PC-3 (cell line): Measurements from ENCODE around the gene SPC24. TPM values are rescaled to one million over a fixed set of nuclear protein-coding genes. Genes with fewer than 3 reads are reported as not detected.
"Not testable (repeated sequence)": the region's sequence is repeated elsewhere in the genome, so short reads cannot be mapped to it uniquely, and the experiment has no call there.

Experiments used
- ATAC-seq: fragments of 200-7000 bp; cut with Tn5 transposase; 2 replicates; pipeline ENCODE4 v1.9.1; 2020; ENCODE audit warnings: mild to moderate bottlenecking, moderate library complexity
- BruUV-seq: library from RNA; stranded (reverse); fragments of 400-500 nt; replicated peaks from 2 replicates; lab custom pipeline; 2021; lab: Mats Ljungman, UMichigan
- CTCF ChIA-PET: fragments of 300-600 bp; sonication (Branson Sonifier 250); formaldehyde crosslinking; loops from one replicate; lab custom pipeline; 2022; ENCODE audit warnings: antibody characterized with exemption; lab: Charles Lee
- POLR2A ChIA-PET: fragments of 300-600 bp; sonication (Branson Sonifier 250); formaldehyde crosslinking; loops from one replicate; lab custom pipeline; 2022; ENCODE audit warnings: antibody characterized with exemption; ENCODE audit not compliant: unreplicated experiment; lab: Charles Lee
- DNase-seq: peaks from one replicate; pipeline ENCODE4 v3.0.0-alpha.2; 2015
- H2AFZ ChIP-seq: fragments of 300-600 bp; sonication (generic); 2 replicates; pipeline ENCODE4 v1.6.0; 2016; ENCODE audit warnings: antibody characterized with exemption, low read length
- H3F3A ChIP-seq: fragments of 300-600 bp; sonication (generic); one replicate; pipeline ENCODE4 v1.6.0; 2017; ENCODE audit warnings: antibody characterized with exemption, low read length, control low read depth, mild to moderate bottlenecking; ENCODE audit not compliant: unreplicated experiment
- H3K27ac ChIP-seq: fragments of 300-600 bp; sonication (generic); 2 replicates; pipeline ENCODE4 v1.5.1; 2016; ENCODE audit warnings: mild to moderate bottlenecking, low read length
- H3K27me3 ChIP-seq: fragments of 300-600 bp; sonication (generic); 2 replicates; pipeline ENCODE4 v1.6.1; 2016; ENCODE audit warnings: low read length, mixed read lengths
- H3K36me3 ChIP-seq: fragments of 300-600 bp; sonication (generic); 2 replicates; pipeline ENCODE4 v1.6.1; 2016; ENCODE audit warnings: low read depth, mixed run types, low read length, mixed read lengths
- H3K4me1 ChIP-seq: fragments of 300-600 bp; sonication (generic); 2 replicates; pipeline ENCODE4 v1.5.1; 2016; ENCODE audit warnings: low read length; ENCODE audit not compliant: insufficient read depth
- H3K4me2 ChIP-seq: fragments of 300-600 bp; sonication (generic); 2 replicates; pipeline ENCODE4 v1.6.0; 2016; ENCODE audit warnings: low read length
- H3K4me3 ChIP-seq: fragments of 300-600 bp; sonication (generic); 2 replicates; pipeline ENCODE4 v1.5.1; 2016; ENCODE audit warnings: mild to moderate bottlenecking, low read length, mixed read lengths
- H3K79me2 ChIP-seq: fragments of 300-600 bp; sonication (generic); 2 replicates; pipeline ENCODE4 v1.6.1; 2017; ENCODE audit warnings: low read length, mixed read lengths
- H3K9ac ChIP-seq: fragments of 300-600 bp; sonication (generic); 2 replicates; pipeline ENCODE4 v1.6.0; 2016; ENCODE audit warnings: mild to moderate bottlenecking, low read length
- H3K9me2 ChIP-seq: fragments of 300-600 bp; sonication (generic); replicated peaks from 2 replicates; pipeline ENCODE4 v1.6.1; 2016; ENCODE audit warnings: mixed run types, low read length, mixed read lengths
- H3K9me3 ChIP-seq: fragments of 300-600 bp; sonication (generic); 2 replicates; pipeline ENCODE4 v1.6.1; 2016; ENCODE audit warnings: low read length, mixed read lengths
- H4K20me1 ChIP-seq: fragments of 300-600 bp; sonication (generic); 2 replicates; pipeline ENCODE4 v1.6.1; 2016; ENCODE audit warnings: low read length, mixed read lengths
- EZH2 ChIP-seq: fragments of 300-600 bp; sonication (generic); IDR thresholded peaks from one replicate; pipeline ENCODE4 v1.6.1; 2017; ENCODE audit warnings: antibody characterized with exemption, mild to moderate bottlenecking, low read length; ENCODE audit not compliant: unreplicated experiment
- intact Hi-C: fragments of 100-400 bp; cut with micrococcal nuclease; formaldehyde crosslinking; loops from 2 replicates; pipeline ENCODE4 v1.9.0; 2023
- total RNA-seq: library from RNA; depleted of rRNA; stranded (reverse); fragments of >200 nt; gene quantifications from 2 replicates; pipeline ENCODE4 v1.2.3, GENCODE V29; 2014
- TF ChIP-seq, protein P1 (sequence below): fragments of 300-600 bp; sonication (generic); conservative IDR thresholded peaks from 2 replicates; pipeline ENCODE4 v1.5.1; 2017; ENCODE audit warnings: antibody characterized with exemption, low read depth, mild to moderate bottlenecking, low read length

Gene SPC24
- total RNA-seq, 1 experiment from 2014 or later = 142 TPM

DNA sequence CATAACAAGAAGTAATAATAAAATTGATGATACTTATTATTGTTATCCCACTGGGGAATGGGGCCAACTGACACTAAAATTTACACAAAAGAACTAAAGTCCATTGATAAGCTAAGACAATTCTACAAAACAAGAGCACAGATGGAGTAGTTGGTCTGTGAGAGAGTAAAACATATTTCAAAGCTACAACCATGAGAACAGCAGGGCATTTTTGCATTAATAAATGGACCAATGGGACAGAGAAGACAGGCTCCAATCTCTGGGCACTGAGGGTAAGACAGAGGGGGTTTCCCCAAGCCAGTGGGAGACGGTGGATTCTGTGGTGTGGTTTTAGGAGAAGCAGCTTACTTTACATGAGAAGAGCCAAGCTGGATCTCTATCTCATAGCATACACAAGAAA lies 27.4 kb upstream of the SPC24 start:
- POLR2A ChIA-PET = no interaction called here
- Histone ChIP-seq H3F3A (no peaks in the 10 kb centered on the region), H4K20me1 (no peaks in the 10 kb centered on the region), H3K9ac (no peak overlapping the region), H3K27ac (no peak overlapping the region), H3K27me3 (no peaks in the 10 kb centered on the region), H3K36me3 (peaks cover 10% of the 10 kb centered on the region), H3K79me2 (no peaks in the 10 kb centered on the region), H3K4me2 (no peak overlapping the region), H3K4me3 (no peak overlapping the region), H3K4me1 (peaks cover 7% of the 10 kb centered on the region), H3K9me2 (no peaks in the 10 kb centered on the region), H3K9me3 (no peaks in the 10 kb centered on the region), H2AFZ (no peak overlapping the region)
- CTCF ChIA-PET = no interaction called here
- TF ChIP-seq, protein P1, sequence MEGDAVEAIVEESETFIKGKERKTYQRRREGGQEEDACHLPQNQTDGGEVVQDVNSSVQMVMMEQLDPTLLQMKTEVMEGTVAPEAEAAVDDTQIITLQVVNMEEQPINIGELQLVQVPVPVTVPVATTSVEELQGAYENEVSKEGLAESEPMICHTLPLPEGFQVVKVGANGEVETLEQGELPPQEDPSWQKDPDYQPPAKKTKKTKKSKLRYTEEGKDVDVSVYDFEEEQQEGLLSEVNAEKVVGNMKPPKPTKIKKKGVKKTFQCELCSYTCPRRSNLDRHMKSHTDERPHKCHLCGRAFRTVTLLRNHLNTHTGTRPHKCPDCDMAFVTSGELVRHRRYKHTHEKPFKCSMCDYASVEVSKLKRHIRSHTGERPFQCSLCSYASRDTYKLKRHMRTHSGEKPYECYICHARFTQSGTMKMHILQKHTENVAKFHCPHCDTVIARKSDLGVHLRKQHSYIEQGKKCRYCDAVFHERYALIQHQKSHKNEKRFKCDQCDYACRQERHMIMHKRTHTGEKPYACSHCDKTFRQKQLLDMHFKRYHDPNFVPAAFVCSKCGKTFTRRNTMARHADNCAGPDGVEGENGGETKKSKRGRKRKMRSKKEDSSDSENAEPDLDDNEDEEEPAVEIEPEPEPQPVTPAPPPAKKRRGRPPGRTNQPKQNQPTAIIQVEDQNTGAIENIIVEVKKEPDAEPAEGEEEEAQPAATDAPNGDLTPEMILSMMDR = no peak
- TF ChIP-seq EZH2 = no peak
- no peak for DNase-seq
- no peak for ATAC-seq
- intact Hi-C loops = no loop called here
- BruUV-seq = no TSS peak

DNA sequence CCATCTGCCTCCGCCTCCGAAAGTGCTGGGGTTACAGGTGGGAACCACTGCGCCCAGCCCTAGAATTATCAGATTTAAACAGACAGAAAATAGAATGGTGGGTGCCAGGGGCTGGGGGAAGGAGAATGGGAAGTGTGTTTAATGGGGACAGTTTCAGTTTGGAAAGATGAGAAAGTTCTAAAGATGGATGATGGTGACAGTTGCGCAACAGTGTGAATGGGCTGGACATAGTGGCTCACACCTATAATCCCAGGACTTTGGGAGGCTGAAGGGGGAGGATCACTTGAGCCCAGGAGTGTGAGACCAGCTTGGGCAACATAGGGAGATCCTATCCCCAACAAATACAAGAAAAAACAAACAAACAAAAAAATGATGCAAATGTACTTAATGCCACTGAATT lies 25.9 kb upstream of the SPC24 start:
- intact Hi-C loops = no loop called here
- POLR2A ChIA-PET = no interaction called here
- H3K9ac ChIP-seq = no peak overlapping the region
- no TSS peak for BruUV-seq
- H3K4me3 ChIP-seq = no peak overlapping the region
- H3K79me2 ChIP-seq = no peaks in the 10 kb centered on the region
- H3K27ac ChIP-seq = no peak overlapping the region
- H3F3A ChIP-seq = no peaks in the 10 kb centered on the region
- no peaks in the 10 kb centered on the region for H3K9me2 ChIP-seq
- H2AFZ ChIP-seq = no peak overlapping the region
- no peak for DNase-seq
- H3K36me3 ChIP-seq = peaks cover 14% of the 10 kb centered on the region
- no peaks in the 10 kb centered on the region for H4K20me1 ChIP-seq
- ATAC-seq = no peak
- peaks cover 7% of the 10 kb centered on the region for H3K4me1 ChIP-seq
- TF ChIP-seq, protein P1 = no peak
- no peaks in the 10 kb centered on the region for H3K9me3 ChIP-seq
- H3K4me2 ChIP-seq = no peak overlapping the region
- CTCF ChIA-PET = no interaction called here
- H3K27me3 ChIP-seq = no peaks in the 10 kb centered on the region

DNA sequence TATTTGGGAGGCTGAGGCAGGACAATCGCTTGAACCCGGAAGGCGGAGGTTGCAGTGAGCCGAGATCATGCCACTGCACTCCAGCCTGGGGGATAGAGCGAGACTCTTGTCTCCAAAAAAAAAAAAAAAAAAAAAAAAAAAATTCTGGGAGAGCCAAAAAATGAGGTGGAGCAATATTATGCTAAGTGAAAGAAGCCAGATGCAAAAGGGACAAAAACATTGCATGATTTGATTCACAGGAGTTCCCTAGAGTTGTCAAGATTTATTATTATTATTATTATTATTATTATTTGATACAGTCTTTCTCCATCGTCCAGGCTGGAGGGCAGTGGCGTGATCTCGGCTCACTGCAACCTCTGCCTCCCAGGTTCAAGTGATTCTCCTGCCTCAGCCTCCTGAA lies 25.4 kb upstream of the SPC24 start:
- ATAC-seq, H3K4me2 ChIP-seq, H2AFZ ChIP-seq, H3F3A ChIP-seq, H3K27me3 ChIP-seq, intact Hi-C loops, H4K20me1 ChIP-seq, H3K4me1 ChIP-seq, DNase-seq, POLR2A ChIA-PET, H3K9me2 ChIP-seq, BruUV-seq, H3K4me3 ChIP-seq, H3K79me2 ChIP-seq, CTCF ChIA-PET, H3K27ac ChIP-seq, H3K9me3 ChIP-seq, H3K9ac ChIP-seq: not testable (repeated sequence)
- H3K36me3 ChIP-seq = peaks cover 15% of the 10 kb centered on the region
